CD4-positive, alpha-beta T cell (primary cell): ENCODE measurements around the gene TCF7L2. TPM values are rescaled to one million over a fixed set of nuclear protein-coding genes. Genes with fewer than 3 reads are reported as not detected.

Experiments used
- ATAC-seq: fragments of 200-7000 bp; cut with Tn5 transposase; one replicate; pipeline ENCODE4 v1.10.0; 2022; ENCODE audit warnings: mild to moderate bottlenecking; ENCODE audit not compliant: poor library complexity
- CTCF ChIA-PET: fragments of 350-600 bp; sonication (Branson Sonifier 250); formaldehyde crosslinking; loops from one replicate; lab custom pipeline; 2021; ENCODE audit warnings: antibody characterized with exemption, inconsistent platforms; lab: Charles Lee
- POLR2A ChIA-PET: fragments of 350-600 bp; sonication (Branson Sonifier 250); formaldehyde crosslinking; loops from one replicate; lab custom pipeline; 2021; ENCODE audit warnings: antibody characterized with exemption, inconsistent platforms; lab: Charles Lee
- DNase-seq, 14 experiments: peaks; one replicate each; pipeline ENCODE4 v3.0.0-alpha.2; 2013 to 2020; ENCODE audit warnings: mixed read lengths in 2 of 14
- H3K27ac ChIP-seq, 2 donors: one replicate each; pipeline versions ENCODE4 v1.5.1 to v1.7.0; 2013; ENCODE audit warnings: low read length in 2 of 2, low read depth in 1 of 2, mild to moderate bottlenecking in 1 of 2
- H3K27me3 ChIP-seq, 2 experiments: 1 replicate in 1 of 2; 2 replicates in 1 of 2; pipeline versions ENCODE4 v1.6.1 to v1.7.0; 2013; ENCODE audit warnings: low read length in 2 of 2, control low read depth in 1 of 2, mild to moderate bottlenecking in 1 of 2, moderate library complexity in 1 of 2; ENCODE audit not compliant: insufficient read depth in 2 of 2, control insufficient read depth in 1 of 2
- H3K36me3 ChIP-seq: one replicate; pipeline ENCODE4 v1.6.1; 2013; ENCODE audit warnings: low read length, control low read depth; ENCODE audit not compliant: insufficient read depth
- H3K4me1 ChIP-seq: one replicate; pipeline ENCODE4 v1.6.1; 2013; ENCODE audit warnings: low read length, control low read depth; ENCODE audit not compliant: insufficient read depth
- H3K4me3 ChIP-seq: one replicate; pipeline ENCODE4 v1.5.1; 2013; ENCODE audit warnings: mild to moderate bottlenecking, low read length, moderate library complexity
- H3K9me3 ChIP-seq, 2 experiments: 1 replicate in 1 of 2; 2 replicates in 1 of 2; pipeline versions ENCODE4 v1.6.1 to v1.7.0; 2013; ENCODE audit warnings: low read length in 2 of 2, mild to moderate bottlenecking in 2 of 2, control low read depth in 1 of 2, moderate library complexity in 1 of 2; ENCODE audit not compliant: control insufficient read depth in 1 of 2, insufficient read depth in 1 of 2
- H3K27ac Mint-ChIP-seq: one replicate; pipeline ENCODE4 v1.8.0; 2020; ENCODE audit warnings: mixed read lengths
- H3K27me3 Mint-ChIP-seq: one replicate; pipeline ENCODE4 v1.8.0; 2021; ENCODE audit warnings: mixed read lengths
- H3K36me3 Mint-ChIP-seq: one replicate; pipeline ENCODE4 v1.8.0; 2021; ENCODE audit warnings: low read depth, mixed read lengths
- H3K4me1 Mint-ChIP-seq: one replicate; pipeline ENCODE4 v1.8.0; 2021; ENCODE audit warnings: low read depth, mixed read lengths
- H3K4me3 Mint-ChIP-seq: one replicate; pipeline ENCODE4 v1.8.0; 2020; ENCODE audit warnings: mild to moderate bottlenecking, mixed read lengths
- H3K9me3 Mint-ChIP-seq: one replicate; pipeline ENCODE4 v1.8.0; 2020; ENCODE audit warnings: mixed read lengths
- CTCF ChIP-seq: fragments of 200-600 bp; IDR thresholded peaks from one replicate; pipeline ENCODE4 v1.8.0; 2022; ENCODE audit warnings: antibody characterized with exemption, mild to moderate bottlenecking
- intact Hi-C, 2 experiments: fragments of 100-400 bp; cut with DNase I in 1 of 2; cut with micrococcal nuclease in 1 of 2; formaldehyde crosslinking; loops; one replicate each; pipeline versions ENCODE4 v1.15.1 to v1.9.0; 2023 to 2025; cut with DNase I, micrococcal nuclease
- total RNA-seq, 174 experiments: library from RNA in 2 of 174; stranded (reverse) in 2 of 174; gene quantifications; one replicate each; pipeline ENCODE4 v1.2.3 and lab custom pipeline; 2021 to 2026

TCF7L2 gene
- total RNA-seq, 2 experiments from 2014 or later: 4.2 to 4.4 TPM

- Mint-ChIP-seq H3K36me3 (no peaks in the 10 kb centered on the region), H3K27me3 (peaks cover 21% of the 10 kb centered on the region), H3K4me1 (peaks cover 38% of the 10 kb centered on the region), H3K27ac (no peak overlapping the region), H3K4me3 (no peak overlapping the region), H3K9me3 (no peaks in the 10 kb centered on the region)
- H3K4me1 ChIP-seq: peaks cover 15% of the 10 kb centered on the region
- no peaks in the 10 kb centered on the region for H3K36me3 ChIP-seq
- TF ChIP-seq CTCF: no peak
- H3K27ac ChIP-seq: no peak overlapping the region
- ChIA-PET CTCF (no interaction called here), POLR2A (no interaction called here)
- no peaks in the 10 kb centered on the region for H3K27me3 ChIP-seq
- no peak for DNase-seq
- H3K9me3 ChIP-seq: no peaks in the 10 kb centered on the region
- H3K4me3 ChIP-seq: no peak overlapping the region
- no peak for ATAC-seq
- intact Hi-C loops: loop anchor here in 1 of 2 experiments (5.0 kb wide), 1 partner anchor 45 kb away; no protein-coding TSS in a partner anchor
Measured at GRCh38 chr10:113052076-113052830, 102.2 kb downstream of the TCF7L2 start.

DNA sequence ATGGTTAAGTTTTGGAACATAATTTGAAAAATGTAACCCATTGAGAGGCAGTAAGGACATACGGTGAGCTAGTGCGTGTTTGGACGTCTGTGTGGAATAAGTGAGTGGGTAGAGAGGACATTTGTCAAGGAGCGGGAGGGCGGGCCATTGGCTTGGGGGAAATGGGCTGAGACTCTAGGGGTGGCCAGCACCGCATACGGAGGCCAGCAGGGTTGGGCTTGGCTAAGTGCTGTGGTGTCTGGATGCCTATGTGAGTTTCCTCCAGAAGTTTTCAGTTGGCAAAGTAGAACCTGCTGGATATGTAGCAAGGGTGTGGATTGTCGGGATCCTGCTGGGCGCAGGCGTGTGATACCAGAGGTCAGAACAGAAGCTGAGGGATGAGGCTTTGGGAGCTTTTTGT is 103.0 kb downstream of the TCF7L2 start:
- Histone ChIP-seq H3K27me3 (no peaks in the 10 kb centered on the region), H3K4me3 (no peak overlapping the region), H3K9me3 (no peaks in the 10 kb centered on the region), H3K4me1 (peaks cover 15% of the 10 kb centered on the region), H3K36me3 (no peaks in the 10 kb centered on the region), H3K27ac (no peak overlapping the region)
- ChIA-PET POLR2A (no interaction called here), CTCF (no interaction called here)
- Mint-ChIP-seq H3K36me3 (no peaks in the 10 kb centered on the region), H3K9me3 (no peaks in the 10 kb centered on the region), H3K27ac (no peak overlapping the region), H3K4me1 (peaks cover 38% of the 10 kb centered on the region), H3K4me3 (no peak overlapping the region), H3K27me3 (peaks cover 21% of the 10 kb centered on the region)
- no peak for DNase-seq
- no peak for TF ChIP-seq CTCF
- no peak for ATAC-seq
- intact Hi-C loops: loop anchor here in 1 of 2 experiments (5.0 kb wide), 1 partner anchor 46 kb away; no protein-coding TSS in a partner anchor

DNA sequence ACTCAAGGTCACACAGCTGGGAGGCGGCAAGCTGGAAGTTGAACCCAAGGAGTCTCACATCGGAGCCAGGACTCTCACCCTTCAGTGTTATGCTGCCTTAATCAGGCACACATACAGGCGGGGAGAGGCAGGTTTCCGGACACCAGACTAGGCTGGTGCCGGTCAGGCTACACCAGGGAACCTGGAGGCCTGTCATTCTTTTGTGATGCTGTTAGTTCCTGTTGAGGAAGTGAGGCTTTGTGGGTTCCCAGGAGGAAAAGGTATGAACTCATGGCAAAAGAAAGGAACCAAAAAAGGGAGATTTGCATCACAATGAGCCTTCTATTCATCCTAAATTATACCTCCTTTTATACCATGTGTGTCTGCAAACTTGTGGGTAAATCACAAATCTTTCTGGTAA is 103.8 kb downstream of the TCF7L2 start:
- H3K27ac Mint-ChIP-seq: no peak overlapping the region
- no peaks in the 10 kb centered on the region for H3K36me3 ChIP-seq
- H3K4me3 Mint-ChIP-seq: no peak overlapping the region
- TF ChIP-seq CTCF: no peak
- ChIA-PET POLR2A (no interaction called here), CTCF (no interaction called here)
- no peaks in the 10 kb centered on the region for H3K9me3 Mint-ChIP-seq
- peaks cover 15% of the 10 kb centered on the region for H3K4me1 ChIP-seq
- intact Hi-C loops: loop anchor here in 1 of 2 experiments (5.0 kb wide), 1 partner anchor 47 kb away; no protein-coding TSS in a partner anchor
- H3K36me3 Mint-ChIP-seq: no peaks in the 10 kb centered on the region
- H3K27me3 Mint-ChIP-seq: peaks cover 21% of the 10 kb centered on the region
- DNase-seq (no peak), ATAC-seq (no peak)
- H3K9me3 ChIP-seq: no peaks in the 10 kb centered on the region
- H3K4me3 ChIP-seq: no peak overlapping the region
- H3K4me1 Mint-ChIP-seq: peaks cover 35% of the 10 kb centered on the region
- no peak overlapping the region for H3K27ac ChIP-seq
- H3K27me3 ChIP-seq: no peaks in the 10 kb centered on the region
